GM19043 (cell line): ENCODE results near the gene OR5H6.
"Not testable (repeated sequence)": the region's sequence is repeated elsewhere in the genome, so short reads cannot be mapped to it uniquely, and the experiment has no call there.

Source experiments
- ATAC-seq: cut with Tn5 transposase; IDR thresholded peaks from one replicate; pipeline ENCODE4 v1.9.1; 2021; ENCODE audit warnings: low read depth; ENCODE audit not compliant: unreplicated experiment

Gene OR5H6

DNA sequence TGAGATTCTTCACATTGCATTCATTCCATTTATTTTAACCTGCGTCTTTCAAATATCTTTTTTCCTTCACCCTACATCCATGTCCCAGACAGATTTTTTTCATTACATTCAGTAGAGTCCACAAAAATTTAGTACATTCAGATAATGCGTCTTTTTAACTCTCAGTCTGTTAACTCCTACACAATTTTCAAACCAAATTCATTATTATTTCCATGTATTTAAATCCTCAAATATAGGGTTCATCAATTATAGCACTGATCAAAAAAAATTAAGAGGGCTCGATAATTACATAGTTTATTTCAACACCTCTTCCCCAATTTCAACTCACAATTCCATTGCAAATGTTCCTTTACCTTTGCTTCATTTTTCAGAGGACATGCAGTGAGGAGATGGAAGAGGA, at the start of gene OR5H6:
Gene OR5H6 (plus strand): TSS at position 301 of the 400 bp plus-strand sequence. CDS start 89 bp downstream, at position 390.
- no peak for ATAC-seq

DNA sequence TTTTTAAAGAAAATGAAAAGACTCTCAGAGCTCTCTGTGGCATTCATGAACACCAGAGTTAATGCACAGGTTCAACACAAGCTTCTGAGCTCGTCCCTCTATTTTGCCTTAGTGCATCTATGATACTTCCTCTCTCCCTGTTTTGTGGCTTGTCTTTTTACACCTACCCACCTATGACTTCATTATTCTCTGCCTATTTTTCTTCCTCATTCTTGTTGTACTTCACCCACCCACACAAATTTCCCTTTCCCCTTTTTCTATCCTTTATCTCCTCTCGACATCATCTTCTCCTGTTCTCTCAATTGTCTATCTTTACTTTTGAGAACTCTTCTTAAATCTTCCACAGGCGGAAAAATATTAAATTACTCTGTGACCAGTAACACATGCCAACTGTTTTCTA, 49.0 kb upstream of the OR5H6 start:
- no peak for ATAC-seq

DNA sequence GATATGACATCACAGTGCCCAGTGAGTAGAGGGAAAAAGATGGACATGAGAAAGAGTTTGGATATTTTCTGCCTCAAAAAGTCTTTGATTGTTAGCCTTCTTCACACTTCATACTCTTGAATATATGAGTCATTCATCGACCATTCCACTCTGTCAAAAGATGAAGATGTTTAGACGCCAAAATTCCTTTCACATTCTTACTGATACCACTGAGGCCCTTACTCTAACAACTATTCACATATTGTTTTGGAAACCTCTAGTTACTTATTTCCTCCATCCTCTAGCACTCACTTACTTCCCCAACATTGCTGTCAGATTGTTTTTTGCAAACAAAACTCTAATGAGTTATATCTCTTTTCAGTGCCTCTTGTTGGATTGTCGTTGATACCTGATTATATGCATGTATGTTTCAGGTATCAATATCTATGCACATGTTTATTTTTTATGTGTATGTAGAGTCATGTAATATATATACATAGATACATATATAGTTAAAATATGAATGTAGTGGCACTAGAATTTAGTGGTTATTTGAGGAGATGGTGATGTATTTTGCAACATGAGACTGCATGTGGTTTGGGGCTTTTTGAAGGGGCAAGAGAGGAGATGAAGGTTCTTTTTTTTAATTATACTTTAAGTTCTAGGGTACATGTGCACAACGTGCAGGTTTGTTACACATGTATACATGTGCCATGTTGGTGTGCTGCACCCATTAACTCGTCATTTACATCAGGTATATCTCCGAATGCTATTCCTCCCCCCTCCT, 40.0 kb upstream of the OR5H6 start:
- no peak for ATAC-seq

DNA sequence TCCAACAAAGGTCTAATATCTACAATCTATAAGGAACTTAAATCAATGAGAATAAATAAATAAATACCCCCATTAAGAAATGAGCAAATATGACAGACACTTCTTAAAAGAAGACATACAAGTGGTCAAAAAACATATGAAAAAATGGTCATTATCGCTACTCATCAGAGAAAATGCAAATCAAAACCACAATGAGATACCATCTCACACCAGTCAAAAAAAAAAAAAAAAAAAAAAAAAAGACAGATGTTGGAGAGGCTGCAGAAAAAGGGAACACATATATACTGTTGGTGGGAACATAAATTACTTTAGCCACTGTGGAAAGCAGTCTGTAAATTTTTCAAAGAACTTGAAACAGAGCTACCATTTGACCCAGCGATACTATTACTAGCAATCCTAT, 31.6 kb upstream of the OR5H6 start:
- ATAC-seq = no peak

DNA sequence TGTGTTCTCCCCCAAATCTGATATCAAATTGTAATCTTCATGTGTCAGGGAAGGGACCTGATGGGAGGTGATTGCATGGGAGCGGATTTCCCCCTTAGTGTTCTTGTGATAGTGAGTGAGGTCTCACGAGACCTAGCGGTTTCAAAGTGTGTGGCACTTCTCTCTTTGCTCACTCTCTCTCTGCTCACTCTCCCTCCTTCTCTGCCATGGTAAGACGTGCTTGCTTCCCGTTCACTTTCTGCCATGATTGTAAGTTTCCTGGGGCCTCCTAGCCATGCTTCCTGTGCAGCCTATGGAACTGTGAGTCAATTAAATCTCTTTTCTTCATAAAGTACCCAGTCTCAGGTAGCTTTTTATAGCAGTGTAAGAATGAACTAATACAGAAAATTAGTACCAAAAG, 30.6 kb upstream of the OR5H6 start:
- ATAC-seq = no peak

DNA sequence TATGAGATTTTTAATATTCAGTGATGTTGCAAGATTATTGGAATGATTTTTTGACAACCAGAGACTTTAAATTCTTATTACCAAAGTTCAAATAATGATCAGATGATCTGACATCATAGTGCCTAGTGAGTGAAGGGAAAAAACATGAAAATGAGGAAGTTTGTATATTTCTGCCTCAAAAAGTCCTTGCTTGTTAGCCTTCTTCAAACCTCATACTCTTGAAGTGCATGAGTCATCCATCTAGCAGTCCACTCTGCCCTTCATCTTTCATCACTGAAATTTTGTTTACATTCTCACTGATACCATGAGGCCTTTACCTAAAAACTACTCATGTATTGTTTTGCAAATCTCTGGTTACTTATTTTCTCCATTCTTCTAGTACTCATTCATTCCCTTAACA, 23.9 kb upstream of the OR5H6 start:
- ATAC-seq = no peak

DNA sequence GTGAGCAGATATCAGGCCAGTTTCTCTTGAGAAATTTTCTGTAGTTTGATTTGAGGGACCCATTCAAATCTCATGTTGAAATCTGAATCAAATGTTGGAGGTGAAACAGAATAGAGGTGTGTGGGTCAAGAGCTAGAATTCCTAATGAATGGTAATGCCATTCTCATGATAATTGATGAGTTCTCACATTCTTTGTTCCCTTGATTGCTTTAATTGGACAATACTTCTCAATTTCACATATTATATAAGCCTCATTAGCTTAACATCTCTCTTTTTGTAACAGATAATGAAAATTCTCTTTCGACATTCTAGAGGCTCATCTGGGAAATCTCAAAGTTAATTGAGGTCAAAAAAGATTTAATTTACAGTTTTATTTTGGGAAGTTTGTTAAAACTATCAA, 21.9 kb upstream of the OR5H6 start:
- no peak for ATAC-seq

DNA sequence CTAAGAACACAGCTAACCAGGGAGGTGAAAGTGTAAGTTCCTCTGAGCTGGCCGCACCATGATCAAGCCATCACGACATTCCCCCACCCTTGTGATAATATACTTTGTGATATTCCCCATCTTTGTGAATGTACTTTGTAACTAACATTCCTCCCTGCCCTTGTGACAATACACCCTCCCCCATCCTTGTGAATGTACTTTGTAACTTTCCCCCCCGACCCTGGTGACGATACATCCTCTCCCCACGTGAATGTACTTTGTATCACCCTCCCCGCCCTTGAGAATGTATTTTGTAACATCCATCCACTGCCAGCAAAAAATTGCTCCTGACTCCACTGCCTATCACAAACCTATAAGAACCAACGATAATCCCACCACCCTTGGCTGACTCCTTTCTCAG, 20.2 kb upstream of the OR5H6 start:
- ATAC-seq = no peak

DNA sequence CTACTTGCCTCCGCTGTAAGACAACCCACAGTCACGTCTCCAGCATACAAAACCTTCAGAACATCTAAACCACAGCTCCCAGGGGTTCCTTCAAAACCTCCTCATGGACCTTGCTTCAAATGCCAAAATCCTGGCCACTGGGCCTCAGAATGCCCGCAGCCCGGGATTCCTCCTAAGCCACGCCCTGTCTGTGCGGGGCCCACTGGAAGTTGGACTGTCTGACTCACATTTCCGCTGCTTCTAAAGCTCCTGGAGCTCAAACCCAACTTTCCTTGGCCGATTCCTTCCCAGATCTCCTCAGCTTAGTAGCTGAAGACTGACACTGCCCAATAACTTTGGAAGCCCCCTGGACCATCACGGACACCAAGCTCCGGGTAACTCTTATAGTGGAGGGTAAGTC, 17.9 kb upstream of the OR5H6 start:
- no peak for ATAC-seq

DNA sequence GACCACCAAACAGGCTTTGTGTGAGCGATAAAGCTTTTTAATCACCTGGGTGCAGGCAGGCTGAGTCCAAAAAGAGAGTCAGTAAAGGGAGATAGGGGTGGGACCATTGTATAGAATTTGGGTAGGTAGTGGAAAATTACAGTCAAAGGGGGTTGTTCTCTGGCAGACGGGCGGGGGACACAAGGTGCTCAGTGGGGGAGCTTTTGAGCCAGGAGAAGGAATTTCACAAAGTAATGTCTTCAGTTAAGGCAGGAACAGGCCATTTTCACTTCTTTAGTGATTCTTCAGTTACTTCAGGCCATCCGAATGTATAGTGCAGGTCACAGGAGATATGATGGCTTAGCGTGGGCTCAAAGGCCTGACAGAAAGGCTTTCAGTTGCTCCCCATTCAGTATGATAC, 8.0 kb upstream of the OR5H6 start:
- not testable (repeated sequence) for ATAC-seq

DNA sequence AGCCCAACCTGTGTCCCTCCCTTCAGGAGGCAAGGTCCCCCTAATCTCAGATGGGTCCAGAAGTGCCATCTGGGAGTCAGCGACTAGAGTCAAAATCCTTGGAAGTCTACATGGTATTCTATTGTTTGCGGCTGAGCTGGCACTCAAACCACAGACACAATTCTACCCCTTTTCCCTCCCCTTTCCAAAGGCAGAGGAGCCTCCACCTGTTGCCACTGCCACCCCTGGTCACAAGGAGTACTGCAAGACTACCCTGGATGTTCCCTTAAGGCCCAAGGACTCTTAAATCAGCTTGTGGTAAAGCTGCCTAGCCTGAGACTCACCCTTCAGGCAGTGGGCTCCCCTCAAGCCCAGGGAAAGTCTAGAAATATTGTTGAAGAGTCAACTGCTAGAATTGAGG, 4.3 kb upstream of the OR5H6 start:
- peak; percentile 91 for ATAC-seq

DNA sequence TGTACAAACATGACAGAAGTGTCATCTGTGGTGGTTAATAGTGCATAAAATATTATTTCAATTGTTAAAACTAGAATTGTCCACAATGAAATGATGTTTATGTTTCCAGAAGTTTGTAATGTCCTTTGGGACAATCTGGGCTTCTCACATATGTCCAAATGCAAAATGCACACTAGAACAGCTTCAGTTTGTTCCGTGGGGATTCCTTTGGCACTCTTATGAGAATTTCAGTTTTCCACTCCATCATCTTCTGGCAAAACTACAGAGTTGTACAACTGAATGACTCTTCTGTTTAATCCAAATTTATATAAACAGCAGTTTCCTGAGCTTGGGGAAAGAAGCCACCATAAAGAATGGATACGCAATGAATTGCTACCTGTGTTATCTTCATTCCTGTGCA, 2.0 kb upstream of the OR5H6 start:
- ATAC-seq = no peak

DNA sequence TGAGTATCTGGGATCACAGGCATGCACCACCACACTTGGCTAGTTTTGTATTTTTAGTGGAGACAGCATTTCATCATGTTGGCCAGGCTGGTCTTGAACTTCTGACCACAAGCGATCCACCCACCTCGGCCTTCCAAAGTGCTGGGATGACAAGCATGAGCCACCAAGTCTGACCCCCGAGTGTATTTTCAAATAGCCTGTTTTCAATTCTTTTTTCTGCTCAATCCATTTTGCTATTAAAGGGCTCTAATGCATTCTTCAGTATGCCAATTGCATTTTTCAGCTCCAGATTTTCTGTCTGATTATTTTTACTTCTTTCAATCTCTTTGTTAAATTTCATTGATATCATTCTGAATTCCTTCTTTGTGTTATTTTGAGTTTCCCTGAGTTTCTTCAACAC, 5.8 kb downstream of the OR5H6 start:
- ATAC-seq = no peak

DNA sequence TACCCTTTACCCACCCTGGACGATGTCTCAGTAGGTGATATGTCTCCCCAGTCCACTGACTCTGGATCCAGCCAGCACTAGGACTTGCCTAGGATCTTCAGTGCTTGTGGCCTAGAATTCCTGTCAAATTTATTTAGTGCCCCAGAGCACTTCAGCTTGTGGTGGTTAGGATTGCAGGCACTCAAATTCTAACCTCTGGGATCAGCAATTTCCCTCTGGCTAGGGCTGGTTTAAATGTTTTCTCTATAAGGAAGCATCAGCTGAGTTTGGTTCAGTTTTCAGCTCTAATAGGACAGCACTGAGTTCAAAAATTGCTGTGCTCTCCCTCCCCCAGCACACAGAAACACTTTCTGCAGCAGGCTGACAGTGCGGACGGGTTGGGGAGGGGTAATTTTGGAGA, 8.1 kb downstream of the OR5H6 start:
- ATAC-seq = no peak

DNA sequence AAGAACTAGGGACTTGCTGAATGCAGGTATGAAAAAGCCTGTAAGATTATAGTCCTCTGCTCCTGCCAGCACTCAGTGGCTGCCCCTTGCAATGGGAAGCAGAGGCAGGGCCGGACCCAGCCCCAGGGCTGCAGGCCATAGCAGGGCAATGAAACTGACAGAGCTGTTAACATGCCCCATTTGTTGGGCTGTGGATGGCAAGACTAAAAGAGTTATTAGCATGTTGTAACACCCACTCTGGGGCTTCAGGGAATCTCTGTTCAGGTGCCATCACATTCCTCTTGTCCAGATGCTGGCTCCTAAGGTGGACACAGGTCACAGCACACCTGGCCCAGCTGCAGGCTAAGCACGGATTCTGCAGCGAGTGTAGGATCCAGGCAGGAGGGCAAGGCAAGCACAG, 10.9 kb downstream of the OR5H6 start:
- ATAC-seq = no peak

DNA sequence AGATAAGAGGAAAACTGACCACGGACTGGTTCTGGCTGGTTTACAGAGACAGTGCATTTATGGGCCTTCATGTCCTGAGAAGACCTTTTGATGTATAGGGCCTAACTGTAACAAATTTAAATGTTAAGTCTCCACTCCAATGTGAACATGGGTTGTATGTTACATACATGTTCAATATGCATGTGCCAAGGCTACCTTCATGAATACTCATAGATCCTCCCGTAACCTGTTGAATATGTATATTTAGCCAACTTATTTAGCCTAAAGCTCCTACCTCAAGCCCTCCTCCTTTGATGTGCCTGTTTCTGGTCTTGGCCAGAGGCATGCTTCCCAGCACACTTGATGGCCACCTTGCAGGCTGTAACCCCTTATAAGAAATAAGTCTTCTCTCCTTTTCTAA, 18.2 kb downstream of the OR5H6 start, which contains the start of gene OR5H2:
Gene OR5H2 (plus strand): TSS at position 301 of the 400 bp plus-strand sequence. CDS start 398 bp downstream, outside the sequence.
- no peak for ATAC-seq

DNA sequence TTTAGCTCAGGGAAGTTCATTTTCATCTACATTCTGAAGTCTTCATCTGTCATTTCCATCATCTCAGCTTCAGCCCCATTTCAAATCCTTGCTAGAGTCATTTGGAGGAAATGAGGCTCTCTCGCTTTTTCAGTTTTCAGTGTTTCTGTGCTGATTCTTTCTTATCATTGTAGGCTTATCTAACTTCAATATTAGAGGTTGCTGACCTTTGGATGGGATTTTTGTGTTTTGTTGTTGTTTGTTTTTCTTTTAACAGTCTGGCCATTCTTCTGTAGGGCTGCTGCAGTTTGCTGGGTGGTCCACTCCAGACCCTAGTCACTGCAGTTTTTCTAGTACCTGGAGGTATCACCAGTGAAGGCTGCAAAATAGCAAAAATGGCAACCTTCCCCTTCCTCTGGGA, 26.9 kb downstream of the OR5H6 start:
- no peak for ATAC-seq

DNA sequence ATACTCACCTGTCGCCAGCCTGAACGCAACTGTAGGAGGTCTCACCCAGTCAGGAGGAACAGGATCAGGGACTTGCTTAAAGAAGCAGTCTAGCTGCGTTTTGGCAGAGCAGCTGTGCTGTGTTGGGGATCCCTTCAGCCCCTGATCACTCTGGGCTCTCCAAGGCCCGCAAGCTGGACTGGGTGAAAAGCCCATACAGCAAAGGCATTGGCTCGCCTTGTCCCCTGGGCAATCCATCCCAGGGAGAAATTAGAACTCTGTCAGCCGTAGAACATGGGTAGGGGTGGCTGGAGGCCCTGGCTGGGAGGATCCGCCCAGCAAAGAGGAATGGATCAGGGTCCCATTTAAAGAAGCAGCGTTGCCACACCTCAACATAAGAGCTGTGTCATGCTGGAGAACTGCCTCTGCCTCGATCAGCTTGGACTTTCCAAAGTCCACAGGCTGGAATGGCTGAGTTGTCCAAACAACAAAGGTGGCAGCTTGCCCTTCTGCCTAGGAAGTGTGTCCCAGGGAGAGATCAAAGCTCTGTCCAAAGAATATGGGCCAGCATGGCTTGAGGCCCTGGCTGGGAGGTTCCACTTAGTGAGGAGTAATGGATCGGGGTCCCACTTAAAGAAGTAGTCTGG, 27.4 kb downstream of the OR5H6 start:
- no peak for ATAC-seq
